Stimulated activated CD8-positive, alpha-beta memory T cell treated with anti-CD3 and anti-CD28 coated beads, Interleukin-2, amount 100 ng/mL, for 1 hour (primary cell): Measurements from ENCODE around the gene TNFAIP8L2.
"Not testable (repeated sequence)": the region's sequence is repeated elsewhere in the genome, so short reads cannot be mapped to it uniquely, and the experiment has no call there.

Experiments used
- DNase-seq, 2 donors: peaks; one replicate each; pipeline ENCODE4 v3.0.0-alpha.2; 2020; ENCODE audit warnings: low read depth in 2 of 2

TNFAIP8L2 gene

DNA sequence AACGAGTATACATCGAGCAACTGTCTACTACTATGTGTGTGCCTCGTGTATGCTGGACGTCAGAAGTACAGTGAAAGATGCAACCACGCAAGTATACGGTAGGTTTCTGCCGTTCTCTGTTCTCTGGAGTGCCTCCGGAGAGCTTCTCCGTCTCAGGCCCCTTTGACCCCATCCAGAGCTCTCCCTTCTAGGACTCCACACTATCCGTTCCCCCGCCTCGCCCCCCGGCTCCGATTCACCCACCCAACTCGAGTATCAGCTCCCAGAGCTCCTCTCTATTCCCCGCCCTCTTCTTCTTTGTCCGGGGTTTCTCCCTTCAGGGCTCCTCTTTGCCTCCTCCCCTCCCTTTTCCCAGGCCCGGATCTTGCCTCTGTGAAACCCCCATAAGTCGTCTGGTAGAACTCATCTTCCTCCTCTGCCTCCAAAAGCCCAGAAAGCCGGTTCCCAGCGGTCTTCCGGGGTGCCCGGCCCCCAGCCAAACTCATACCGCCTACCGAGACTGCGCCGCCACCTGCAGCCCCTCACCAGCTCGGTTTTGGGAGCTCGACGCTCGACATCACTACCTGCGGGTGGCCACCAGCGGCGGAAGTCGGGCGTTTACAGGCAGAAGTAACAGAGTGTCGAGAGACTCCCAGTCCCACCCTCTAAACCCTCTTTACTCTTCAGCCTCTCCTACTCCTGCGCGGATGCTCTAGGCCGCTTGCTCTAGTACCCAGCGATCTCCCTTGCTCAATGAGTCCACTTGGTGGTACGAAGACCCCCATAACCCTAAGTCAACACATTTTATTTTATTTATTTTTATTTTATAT, 33.4 kb downstream of the TNFAIP8L2 start, which contains the start of gene VPS72:
Gene VPS72 (minus strand): TSS at position 561 of the 809 bp plus-strand sequence. CDS start 76 bp downstream, at position 485.
- peak; percentile 64 to 73 for DNase-seq

DNA sequence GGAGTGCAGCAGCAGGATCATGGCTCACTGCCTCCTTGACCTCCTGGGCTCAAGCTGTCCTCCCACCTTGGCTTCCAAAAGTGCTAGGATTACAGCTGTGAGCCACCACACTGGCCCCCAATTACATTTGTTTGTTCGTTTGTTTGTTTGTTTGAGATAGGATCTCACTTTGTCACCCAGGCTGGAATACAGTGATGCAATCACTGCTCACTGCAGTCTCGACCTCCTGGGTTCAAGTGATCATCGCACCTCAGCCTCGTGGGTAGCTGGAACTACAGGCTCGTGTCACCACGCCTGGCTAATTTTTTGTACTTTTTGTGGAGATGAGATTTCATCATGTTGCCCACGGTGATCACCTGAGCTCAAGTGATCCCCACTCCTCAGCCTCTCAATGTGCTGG, 35.6 kb downstream of the TNFAIP8L2 start:
- DNase-seq, result no peak

DNA sequence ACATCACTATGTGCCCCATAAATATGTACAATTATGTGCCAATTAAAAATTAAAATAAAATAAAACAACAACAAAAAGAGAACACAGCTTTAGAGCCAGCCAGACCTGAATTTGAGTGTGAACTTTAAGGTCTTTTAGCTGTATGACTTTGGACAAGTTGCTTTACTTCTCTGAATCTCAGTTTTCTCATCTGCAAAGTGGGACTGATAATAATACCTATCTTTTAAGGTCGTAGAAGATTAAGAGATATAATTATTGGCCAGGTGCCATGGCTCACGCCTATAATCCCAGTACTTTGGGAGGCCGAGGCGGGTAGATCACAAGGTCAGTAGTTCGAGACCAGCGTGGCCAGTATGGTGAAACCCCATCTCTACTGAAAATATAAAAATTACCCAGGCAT, 36.9 kb downstream of the TNFAIP8L2 start:
- no peak for DNase-seq

DNA sequence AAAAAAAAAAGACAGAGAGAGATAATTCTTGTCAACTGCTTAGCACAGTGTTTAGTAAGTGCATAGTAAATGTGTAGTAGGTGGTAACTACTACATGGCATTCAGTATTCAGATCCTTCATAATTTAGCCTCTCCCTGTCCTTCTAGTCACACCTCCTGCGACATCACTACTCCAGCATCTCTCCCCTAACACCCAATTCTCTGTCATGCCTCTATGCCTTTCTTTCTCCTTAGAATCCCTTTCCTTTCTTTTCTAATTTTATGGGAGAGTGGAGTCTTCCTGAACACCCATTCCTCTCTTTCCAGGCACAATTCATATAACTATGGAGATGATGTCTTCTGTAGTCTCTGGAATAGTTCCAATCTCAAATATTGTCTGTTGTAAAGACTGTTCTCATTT, 37.4 kb downstream of the TNFAIP8L2 start:
- no peak for DNase-seq

DNA sequence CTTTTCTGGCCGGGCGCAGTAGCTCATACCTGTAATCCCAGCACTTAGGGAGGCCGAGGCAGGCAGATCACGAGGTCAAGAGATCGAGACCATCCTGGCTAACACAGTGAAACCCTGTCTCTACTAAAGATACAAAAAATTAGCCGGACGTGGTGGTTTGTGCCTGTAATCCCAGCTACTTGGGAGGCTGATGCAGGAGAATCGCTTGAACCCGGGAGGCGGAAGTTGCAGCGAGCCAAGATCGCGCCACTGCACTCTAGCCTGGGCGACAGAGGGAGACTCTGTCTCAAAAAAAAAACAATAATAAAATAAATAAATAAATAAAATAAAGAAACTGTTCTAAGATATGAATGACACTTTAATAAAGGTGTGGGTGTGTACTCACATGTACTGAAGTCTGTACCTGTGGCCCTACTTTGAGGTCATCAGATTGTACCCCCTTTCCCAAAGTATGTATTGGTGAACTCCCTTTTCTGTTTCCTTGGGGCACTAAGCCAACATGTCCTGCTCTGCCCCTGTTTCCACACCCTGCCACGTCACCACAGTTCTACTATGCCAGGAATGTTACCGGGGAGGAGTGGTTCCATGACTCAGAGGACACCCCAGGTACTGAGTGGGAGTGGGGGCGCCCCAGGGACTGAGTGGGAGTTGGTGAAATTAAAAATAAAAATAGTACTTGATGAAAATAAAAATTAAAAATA, 38.6 kb downstream of the TNFAIP8L2 start:
- not testable (repeated sequence) for DNase-seq

DNA sequence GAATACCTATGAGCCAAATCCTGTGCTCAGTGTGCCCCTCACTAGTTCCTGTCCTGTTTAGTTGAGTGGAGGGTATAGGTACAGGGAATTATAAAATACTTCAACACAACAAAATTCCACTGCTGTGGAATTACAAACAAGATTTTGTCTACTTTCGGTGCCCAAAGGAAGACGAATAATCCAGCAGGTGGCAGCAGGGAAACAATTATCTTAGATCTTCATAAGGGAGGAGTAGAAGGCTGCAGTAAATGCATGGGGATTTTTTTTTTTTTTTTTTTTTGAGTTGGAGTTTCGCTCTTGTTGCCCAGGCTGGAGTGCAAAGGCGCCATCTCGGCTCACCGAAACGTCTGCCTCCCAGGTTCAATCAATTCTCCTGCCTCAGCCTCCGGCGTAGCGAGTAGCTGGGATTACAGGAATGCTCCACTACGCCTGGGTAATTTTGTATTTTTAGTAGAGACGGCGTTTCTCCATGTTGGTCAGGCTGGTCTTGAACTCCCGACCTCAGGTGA, 39.9 kb downstream of the TNFAIP8L2 start:
- peak in 1 of 2 donors; percentile 12 for DNase-seq

DNA sequence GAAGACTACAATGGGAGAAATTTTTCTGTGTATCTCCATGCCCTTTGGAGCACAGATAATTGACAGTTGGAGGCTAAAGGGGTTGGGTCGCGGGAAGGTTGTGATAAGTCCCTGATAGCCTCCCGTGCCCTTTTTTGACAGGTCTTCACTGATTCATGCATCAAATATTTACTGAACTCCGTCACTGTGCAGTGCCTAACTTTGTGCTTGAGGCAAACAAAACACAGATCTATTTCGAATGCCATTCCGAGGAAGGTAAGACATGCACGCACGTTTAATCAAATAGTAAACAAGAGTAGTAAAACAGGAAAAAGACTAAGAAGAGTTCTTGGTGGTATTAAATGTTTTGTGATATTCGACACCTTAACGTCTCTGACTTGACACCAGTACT, 41.4 kb downstream of the TNFAIP8L2 start:
- no peak for DNase-seq

DNA sequence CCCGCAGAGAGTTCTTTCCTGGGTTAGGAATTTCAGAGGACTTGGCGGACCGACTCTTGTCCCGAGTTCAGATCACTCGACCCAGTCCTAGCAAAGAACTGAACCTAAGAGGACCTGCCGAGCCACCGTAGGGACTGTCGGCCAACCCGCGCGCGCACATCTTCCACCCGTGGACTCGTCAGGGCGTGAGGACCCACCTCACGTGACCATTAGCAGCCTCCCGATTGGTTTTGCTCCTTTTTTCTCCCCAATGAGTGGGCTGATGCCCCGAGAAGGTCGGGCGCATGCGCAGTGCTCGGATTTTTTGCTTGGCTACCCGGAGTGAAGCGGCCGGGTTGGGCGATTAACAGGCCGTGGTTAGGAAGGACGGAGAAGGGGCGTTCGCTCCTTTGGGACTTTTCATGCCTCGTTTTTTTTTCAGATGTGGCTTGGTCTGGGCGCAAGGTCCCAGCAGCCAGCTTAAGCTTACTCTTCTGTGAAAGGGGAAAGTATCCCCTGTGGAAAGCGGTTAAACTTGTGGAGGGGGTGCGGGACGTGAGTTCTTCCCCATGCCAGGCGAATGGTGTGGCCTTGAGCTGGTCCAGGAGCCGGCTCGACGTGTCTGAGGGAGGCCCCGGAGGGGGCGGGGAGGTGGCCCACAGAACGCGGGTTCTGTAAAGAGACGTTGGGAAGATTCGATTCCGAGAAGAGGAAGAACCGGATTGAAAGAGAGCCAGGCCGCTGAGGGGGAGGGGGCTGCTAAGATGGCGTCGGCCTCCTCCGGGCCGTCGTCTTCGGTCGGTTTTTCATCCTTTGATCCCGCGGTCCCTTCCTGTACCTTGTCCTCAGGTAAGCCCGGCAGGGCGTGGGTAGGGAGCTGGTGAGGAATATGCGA, 42.0 kb downstream of the TNFAIP8L2 start, which contains the start of gene PIP5K1A:
Gene PIP5K1A (plus strand): TSS at position 299 of the 874 bp plus-strand sequence. CDS start 445 bp downstream, at position 744.
- peak; percentile 98 to 99 for DNase-seq

DNA sequence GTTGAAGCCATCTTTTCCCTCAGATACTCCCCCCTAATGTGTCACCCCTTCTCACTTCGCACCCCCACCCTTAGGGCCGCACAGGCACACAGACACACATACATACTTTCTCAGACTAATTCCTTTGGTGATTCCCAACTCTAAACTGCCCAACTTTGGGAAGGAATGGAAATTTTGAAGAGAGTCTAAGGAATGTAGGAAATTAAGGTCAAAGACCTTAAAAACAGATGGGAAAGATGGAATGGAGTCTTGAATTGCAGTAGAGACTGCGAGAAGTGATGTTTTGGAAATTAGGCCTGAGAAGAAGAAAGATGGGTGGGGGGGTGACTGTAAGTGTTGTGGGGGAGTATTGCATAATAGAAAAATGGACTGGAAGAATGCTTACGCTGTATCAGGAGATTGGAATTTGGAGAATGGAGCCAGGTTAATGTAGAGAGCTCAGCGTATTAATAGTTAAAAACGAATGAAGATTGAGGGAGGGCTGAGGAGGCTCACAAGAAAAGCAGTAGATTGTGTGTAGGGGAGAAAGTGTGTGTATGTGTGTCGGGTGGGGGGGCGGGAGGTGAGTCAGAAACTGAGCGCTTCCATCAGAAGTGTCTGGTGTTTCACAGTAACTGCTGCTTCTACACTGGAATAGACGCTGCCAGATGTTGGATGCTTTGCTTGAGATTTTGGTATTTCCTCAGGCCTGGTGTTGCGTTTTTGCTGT, 43.6 kb downstream of the TNFAIP8L2 start:
- DNase-seq, result no peak

DNA sequence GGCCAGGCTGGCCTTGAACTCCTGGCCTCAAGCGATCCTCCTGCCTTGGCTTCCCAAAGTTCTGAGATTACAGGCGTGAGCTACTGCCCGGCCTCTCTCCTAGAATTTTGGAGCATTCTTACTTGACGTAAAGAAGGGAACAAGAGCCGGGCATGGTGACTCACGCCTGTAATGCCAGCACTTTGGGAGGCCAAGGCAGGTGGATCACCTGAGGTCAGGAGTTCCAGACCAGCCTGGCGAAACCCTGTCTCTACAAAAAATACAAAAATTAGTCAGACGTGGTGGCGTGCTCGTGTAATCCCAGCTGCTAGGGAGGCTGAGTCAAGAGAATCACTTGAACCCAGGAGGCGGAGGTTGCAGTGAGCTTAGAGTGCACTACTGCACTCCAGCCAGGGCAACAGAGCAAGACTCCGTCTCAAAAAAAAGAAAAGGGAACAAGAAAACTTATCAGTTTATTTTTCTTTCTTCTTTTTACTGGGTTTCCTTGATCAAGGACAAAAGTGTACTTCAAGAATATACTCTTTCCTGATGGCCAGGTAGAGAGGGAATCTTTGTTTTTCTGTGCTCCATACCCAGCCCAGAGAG, 49.0 kb downstream of the TNFAIP8L2 start:
- DNase-seq, result not testable (repeated sequence)
